Panc1 (cell line): ENCODE results near the gene SLC51B.
"Not testable (repeated sequence)": the region's sequence is repeated elsewhere in the genome, so short reads cannot be mapped to it uniquely, and the experiment has no call there.

Experiments used
- POLR2AphosphoS5 ChIP-seq: IDR thresholded peaks from 2 replicates; pipeline ENCODE4 v1.6.1; 2012; ENCODE audit warnings: mild to moderate bottlenecking, low read depth, low read length, moderate library complexity
- TCF7L2 ChIP-seq: IDR thresholded peaks from 2 replicates; pipeline ENCODE4 v1.6.1; 2011; ENCODE audit warnings: mild to moderate bottlenecking, low read depth, low read length, inconsistent platforms
- TF ChIP-seq, protein P1 (sequence below): fragments of 450-650 bp; IDR thresholded peaks from 2 replicates; pipeline ENCODE4 v1.5.1; 2017; ENCODE audit warnings: mild to moderate bottlenecking
- TF ChIP-seq, protein P2 (sequence below), 2 experiments: IDR thresholded peaks; 2 replicates each; pipeline ENCODE4 v1.6.1; 2011 to 2012; ENCODE audit warnings: low read depth in 2 of 2, control low read depth in 1 of 2, low read length in 1 of 2, mild to moderate bottlenecking in 1 of 2, moderate library complexity in 1 of 2; ENCODE audit not compliant: insufficient read depth in 1 of 2

DNA sequence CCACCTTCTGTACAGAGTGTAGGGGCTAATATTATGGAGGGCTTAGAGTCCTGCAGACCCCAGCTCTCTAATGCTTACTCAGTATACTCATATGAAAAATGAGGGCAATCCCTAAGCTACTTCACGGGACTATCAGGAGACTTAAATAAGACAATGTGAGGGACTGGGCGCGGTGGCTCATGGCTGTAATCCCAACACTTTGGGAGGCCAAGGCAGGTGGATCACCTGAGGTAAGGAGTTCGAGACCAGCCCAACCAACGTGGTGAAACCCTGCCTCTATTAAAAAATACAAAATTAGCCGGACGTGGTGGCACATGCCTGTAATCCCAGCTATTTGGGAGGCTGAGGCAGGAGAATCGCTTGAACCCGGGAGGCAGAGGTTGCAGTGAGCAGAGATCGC lies 54.6 kb downstream of the SLC51B start:
- TF ChIP-seq, protein P1, sequence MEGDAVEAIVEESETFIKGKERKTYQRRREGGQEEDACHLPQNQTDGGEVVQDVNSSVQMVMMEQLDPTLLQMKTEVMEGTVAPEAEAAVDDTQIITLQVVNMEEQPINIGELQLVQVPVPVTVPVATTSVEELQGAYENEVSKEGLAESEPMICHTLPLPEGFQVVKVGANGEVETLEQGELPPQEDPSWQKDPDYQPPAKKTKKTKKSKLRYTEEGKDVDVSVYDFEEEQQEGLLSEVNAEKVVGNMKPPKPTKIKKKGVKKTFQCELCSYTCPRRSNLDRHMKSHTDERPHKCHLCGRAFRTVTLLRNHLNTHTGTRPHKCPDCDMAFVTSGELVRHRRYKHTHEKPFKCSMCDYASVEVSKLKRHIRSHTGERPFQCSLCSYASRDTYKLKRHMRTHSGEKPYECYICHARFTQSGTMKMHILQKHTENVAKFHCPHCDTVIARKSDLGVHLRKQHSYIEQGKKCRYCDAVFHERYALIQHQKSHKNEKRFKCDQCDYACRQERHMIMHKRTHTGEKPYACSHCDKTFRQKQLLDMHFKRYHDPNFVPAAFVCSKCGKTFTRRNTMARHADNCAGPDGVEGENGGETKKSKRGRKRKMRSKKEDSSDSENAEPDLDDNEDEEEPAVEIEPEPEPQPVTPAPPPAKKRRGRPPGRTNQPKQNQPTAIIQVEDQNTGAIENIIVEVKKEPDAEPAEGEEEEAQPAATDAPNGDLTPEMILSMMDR: not testable (repeated sequence)
- TF ChIP-seq TCF7L2, POLR2AphosphoS5: not testable (repeated sequence)
- TF ChIP-seq, protein P2, sequence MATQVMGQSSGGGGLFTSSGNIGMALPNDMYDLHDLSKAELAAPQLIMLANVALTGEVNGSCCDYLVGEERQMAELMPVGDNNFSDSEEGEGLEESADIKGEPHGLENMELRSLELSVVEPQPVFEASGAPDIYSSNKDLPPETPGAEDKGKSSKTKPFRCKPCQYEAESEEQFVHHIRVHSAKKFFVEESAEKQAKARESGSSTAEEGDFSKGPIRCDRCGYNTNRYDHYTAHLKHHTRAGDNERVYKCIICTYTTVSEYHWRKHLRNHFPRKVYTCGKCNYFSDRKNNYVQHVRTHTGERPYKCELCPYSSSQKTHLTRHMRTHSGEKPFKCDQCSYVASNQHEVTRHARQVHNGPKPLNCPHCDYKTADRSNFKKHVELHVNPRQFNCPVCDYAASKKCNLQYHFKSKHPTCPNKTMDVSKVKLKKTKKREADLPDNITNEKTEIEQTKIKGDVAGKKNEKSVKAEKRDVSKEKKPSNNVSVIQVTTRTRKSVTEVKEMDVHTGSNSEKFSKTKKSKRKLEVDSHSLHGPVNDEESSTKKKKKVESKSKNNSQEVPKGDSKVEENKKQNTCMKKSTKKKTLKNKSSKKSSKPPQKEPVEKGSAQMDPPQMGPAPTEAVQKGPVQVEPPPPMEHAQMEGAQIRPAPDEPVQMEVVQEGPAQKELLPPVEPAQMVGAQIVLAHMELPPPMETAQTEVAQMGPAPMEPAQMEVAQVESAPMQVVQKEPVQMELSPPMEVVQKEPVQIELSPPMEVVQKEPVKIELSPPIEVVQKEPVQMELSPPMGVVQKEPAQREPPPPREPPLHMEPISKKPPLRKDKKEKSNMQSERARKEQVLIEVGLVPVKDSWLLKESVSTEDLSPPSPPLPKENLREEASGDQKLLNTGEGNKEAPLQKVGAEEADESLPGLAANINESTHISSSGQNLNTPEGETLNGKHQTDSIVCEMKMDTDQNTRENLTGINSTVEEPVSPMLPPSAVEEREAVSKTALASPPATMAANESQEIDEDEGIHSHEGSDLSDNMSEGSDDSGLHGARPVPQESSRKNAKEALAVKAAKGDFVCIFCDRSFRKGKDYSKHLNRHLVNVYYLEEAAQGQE (IDR thresholded peaks at IDR 0.05; ENCODE audit: insufficient read depth in 1 of 2, low read depth in 2 of 2, low read length in 1 of 2): not testable (repeated sequence)
